Endodermal cell (in vitro differentiated cells): Measurements from ENCODE around the gene NEMP2. TPM values are rescaled to one million over a fixed set of nuclear protein-coding genes. Genes with fewer than 3 reads are reported as not detected.

Experiments
- DNase-seq: peaks from one replicate; pipeline ENCODE4 v3.0.0-alpha.2; 2017
- H3K27ac ChIP-seq: 2 replicates; pipeline ENCODE4 v1.5.1; 2013; ENCODE audit warnings: mild to moderate bottlenecking, low read depth, low read length, moderate library complexity
- H3K27me3 ChIP-seq: 2 replicates; pipeline ENCODE4 v1.6.1; 2013; ENCODE audit warnings: mild to moderate bottlenecking, low read length, moderate library complexity; ENCODE audit not compliant: insufficient read depth, control insufficient read depth, poor library complexity, severe bottlenecking
- H3K36me3 ChIP-seq: 2 replicates; pipeline ENCODE4 v1.7.0; 2013; ENCODE audit warnings: mild to moderate bottlenecking, low read length, moderate library complexity; ENCODE audit not compliant: control insufficient read depth, insufficient read depth
- H3K4me1 ChIP-seq: one replicate; pipeline ENCODE4 v1.7.0; 2013; ENCODE audit warnings: low read length; ENCODE audit not compliant: control insufficient read depth, insufficient read depth
- H3K4me3 ChIP-seq: 2 replicates; pipeline ENCODE4 v1.5.1; 2013; ENCODE audit warnings: mild to moderate bottlenecking, low read length, moderate library complexity
- H3K9ac ChIP-seq: 2 replicates; pipeline ENCODE4 v1.6.1; 2013; ENCODE audit warnings: mild to moderate bottlenecking, low read length, moderate library complexity; ENCODE audit not compliant: poor library complexity, severe bottlenecking; ENCODE audit errors: extremely low read depth
- H3K9me3 ChIP-seq: 2 replicates; pipeline ENCODE4 v1.6.1; 2013; ENCODE audit warnings: mild to moderate bottlenecking, low read length, moderate library complexity; ENCODE audit not compliant: control insufficient read depth
- H3K27ac Mint-ChIP-seq: 2 replicates; pipeline ENCODE4 v1.8.0; 2020; ENCODE audit warnings: mixed read lengths
- H3K27me3 Mint-ChIP-seq: 2 replicates; pipeline ENCODE4 v1.8.0; 2021; ENCODE audit warnings: mild to moderate bottlenecking, mixed read lengths; ENCODE audit not compliant: insufficient read depth
- H3K36me3 Mint-ChIP-seq: 2 replicates; pipeline ENCODE4 v1.8.0; 2020; ENCODE audit warnings: low read depth, mixed read lengths
- H3K4me1 Mint-ChIP-seq: 2 replicates; pipeline ENCODE4 v1.8.0; 2020; ENCODE audit warnings: mixed read lengths
- H3K4me3 Mint-ChIP-seq: 2 replicates; pipeline ENCODE4 v1.8.0; 2020; ENCODE audit warnings: mild to moderate bottlenecking, moderate library complexity, mixed read lengths
- H3K9me3 Mint-ChIP-seq: 2 replicates; pipeline ENCODE4 v1.8.0; 2020; ENCODE audit warnings: mild to moderate bottlenecking, mixed read lengths
- CTCF ChIP-seq: fragments of 200-600 bp; sonication (generic); conservative IDR thresholded peaks from 2 replicates; pipeline ENCODE4 v1.5.0; 2021; ENCODE audit warnings: antibody characterized with exemption, mild to moderate bottlenecking
- WGBS, 2 experiments: methylation state at CpG; one replicate each; pipeline versions ENCODE4 v1.1.5 to v1.1.7; 2013; ENCODE audit warnings: missing lambda C conversion rate in 2 of 2, mixed read lengths in 1 of 2; ENCODE audit not compliant: insufficient coverage in 1 of 2, insufficient read length in 1 of 2; 5-methylcytosine and 5-hydroxymethylcytosine counted together
- total RNA-seq, 2 donors: library from RNA; stranded (reverse); fragmentation: NEBNext Ultra II Directional in 1 of 2; extraction: Animal tissue kit (Norgen Biotek cat#: 25700) in 1 of 2; gene quantifications; 2 replicates in 1 of 2; 3 replicates in 1 of 2; pipeline ENCODE4 v1.2.1, GENCODE V29; 2021

NEMP2 gene
- total RNA-seq, 2 donors from 2014 or later = 7.2 to 11.3 TPM

- Histone ChIP-seq H3K4me3 (no peak overlapping the region), H3K4me1 (no peaks in the 10 kb centered on the region), H3K9ac (no peak overlapping the region), H3K27ac (no peak overlapping the region), H3K36me3 (no peaks in the 10 kb centered on the region), H3K27me3 (no peaks in the 10 kb centered on the region), H3K9me3 (no peaks in the 10 kb centered on the region)
- no peaks in the 10 kb centered on the region for H3K36me3 Mint-ChIP-seq
- no peaks in the 10 kb centered on the region for H3K27me3 Mint-ChIP-seq
- no peaks in the 10 kb centered on the region for H3K4me1 Mint-ChIP-seq
- H3K4me3 Mint-ChIP-seq = no peak overlapping the region
- no peak for TF ChIP-seq CTCF
- no peak overlapping the region for H3K27ac Mint-ChIP-seq
- no peaks in the 10 kb centered on the region for H3K9me3 Mint-ChIP-seq
- DNase-seq = no peak
- 75 to 93% methylated on average over 1 of the region's 1 CpG for WGBS, 2 experiments
Observed at GRCh38 chr2:190575263-190575662, 40.7 kb upstream of the NEMP2 start.

- Histone ChIP-seq H3K36me3 (no peaks in the 10 kb centered on the region), H3K27me3 (no peaks in the 10 kb centered on the region), H3K4me1 (no peaks in the 10 kb centered on the region), H3K27ac (no peak overlapping the region), H3K9me3 (no peaks in the 10 kb centered on the region), H3K9ac (no peak overlapping the region), H3K4me3 (no peak overlapping the region)
- Mint-ChIP-seq H3K36me3 (no peaks in the 10 kb centered on the region), H3K4me3 (no peak overlapping the region), H3K4me1 (no peaks in the 10 kb centered on the region), H3K27ac (no peak overlapping the region), H3K27me3 (no peaks in the 10 kb centered on the region), H3K9me3 (no peaks in the 10 kb centered on the region)
- DNase-seq = no peak
- TF ChIP-seq CTCF = no peak
Observed at GRCh38 chr2:190574169-190574568, 39.6 kb upstream of the NEMP2 start.

- Histone ChIP-seq H3K27me3 (no peaks in the 10 kb centered on the region), H3K27ac (no peak overlapping the region), H3K9ac (no peak overlapping the region), H3K36me3 (no peaks in the 10 kb centered on the region), H3K4me1 (no peaks in the 10 kb centered on the region), H3K9me3 (peaks cover 6% of the 10 kb centered on the region), H3K4me3 (no peak overlapping the region)
- Mint-ChIP-seq H3K27me3 (no peaks in the 10 kb centered on the region), H3K36me3 (peaks cover 4% of the 10 kb centered on the region), H3K4me3 (no peak overlapping the region), H3K4me1 (no peaks in the 10 kb centered on the region), H3K9me3 (peaks cover 8% of the 10 kb centered on the region), H3K27ac (no peak overlapping the region)
- no peak for TF ChIP-seq CTCF
- DNase-seq = no peak
Observed at GRCh38 chr2:190572246-190572645, 37.7 kb upstream of the NEMP2 start.
